AG09319 (cell line): ENCODE results near the gene GPR17.

Source experiments
- DNase-seq: peaks from one replicate; pipeline ENCODE4 v3.0.0-alpha.2; 2010; ENCODE audit warnings: low read depth; ENCODE audit errors: extremely low read depth
- TF ChIP-seq, protein P1 (sequence below): IDR thresholded peaks from 2 replicates; pipeline ENCODE4 v1.5.1; 2011; ENCODE audit warnings: low read depth, mild to moderate bottlenecking, inconsistent platforms, low read length, moderate library complexity

Gene GPR17

GRCh38 chr2:127655209-127656073 is 9.5 kb downstream of the GPR17 start:
- no peak for DNase-seq
- TF ChIP-seq, protein P1, sequence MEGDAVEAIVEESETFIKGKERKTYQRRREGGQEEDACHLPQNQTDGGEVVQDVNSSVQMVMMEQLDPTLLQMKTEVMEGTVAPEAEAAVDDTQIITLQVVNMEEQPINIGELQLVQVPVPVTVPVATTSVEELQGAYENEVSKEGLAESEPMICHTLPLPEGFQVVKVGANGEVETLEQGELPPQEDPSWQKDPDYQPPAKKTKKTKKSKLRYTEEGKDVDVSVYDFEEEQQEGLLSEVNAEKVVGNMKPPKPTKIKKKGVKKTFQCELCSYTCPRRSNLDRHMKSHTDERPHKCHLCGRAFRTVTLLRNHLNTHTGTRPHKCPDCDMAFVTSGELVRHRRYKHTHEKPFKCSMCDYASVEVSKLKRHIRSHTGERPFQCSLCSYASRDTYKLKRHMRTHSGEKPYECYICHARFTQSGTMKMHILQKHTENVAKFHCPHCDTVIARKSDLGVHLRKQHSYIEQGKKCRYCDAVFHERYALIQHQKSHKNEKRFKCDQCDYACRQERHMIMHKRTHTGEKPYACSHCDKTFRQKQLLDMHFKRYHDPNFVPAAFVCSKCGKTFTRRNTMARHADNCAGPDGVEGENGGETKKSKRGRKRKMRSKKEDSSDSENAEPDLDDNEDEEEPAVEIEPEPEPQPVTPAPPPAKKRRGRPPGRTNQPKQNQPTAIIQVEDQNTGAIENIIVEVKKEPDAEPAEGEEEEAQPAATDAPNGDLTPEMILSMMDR, result no peak

DNA sequence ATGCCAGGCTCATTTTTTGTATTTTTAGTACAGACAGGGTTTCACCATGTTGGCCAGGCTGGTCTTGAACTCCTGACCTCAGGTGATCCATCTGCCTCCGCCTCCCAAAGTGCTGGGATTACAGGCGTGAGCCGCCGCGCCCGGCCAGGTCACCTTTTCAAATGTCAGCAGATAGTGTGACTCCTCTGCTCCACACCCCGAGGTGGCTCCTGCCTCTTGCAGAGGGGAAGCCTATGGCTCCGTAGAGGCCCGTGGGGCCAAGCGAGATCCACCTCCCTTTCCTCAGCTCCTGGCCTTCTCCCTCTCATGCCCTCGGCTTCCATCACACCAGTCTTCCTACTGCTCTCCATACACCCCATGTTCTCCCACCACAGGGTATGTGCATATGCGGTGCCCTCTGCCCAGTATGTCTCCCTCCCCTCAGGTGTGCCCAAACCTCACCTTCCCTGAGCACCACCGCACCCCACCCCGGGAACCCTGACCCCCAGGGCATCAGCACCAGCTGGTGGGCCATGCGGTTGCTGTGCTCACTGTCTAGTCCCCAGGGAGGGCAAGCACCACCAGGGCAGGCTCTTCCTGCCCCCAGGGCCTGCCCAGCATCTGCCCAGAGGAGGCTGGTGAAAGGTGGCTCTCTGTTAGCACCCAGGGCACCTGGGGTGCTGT is 10.7 kb downstream of the GPR17 start:
- no peak for DNase-seq
- TF ChIP-seq, protein P1, result no peak

GRCh38 chr2:127657232-127657595 is 11.3 kb downstream of the GPR17 start:
- DNase-seq, result no peak
- TF ChIP-seq, protein P1, result no peak

DNA sequence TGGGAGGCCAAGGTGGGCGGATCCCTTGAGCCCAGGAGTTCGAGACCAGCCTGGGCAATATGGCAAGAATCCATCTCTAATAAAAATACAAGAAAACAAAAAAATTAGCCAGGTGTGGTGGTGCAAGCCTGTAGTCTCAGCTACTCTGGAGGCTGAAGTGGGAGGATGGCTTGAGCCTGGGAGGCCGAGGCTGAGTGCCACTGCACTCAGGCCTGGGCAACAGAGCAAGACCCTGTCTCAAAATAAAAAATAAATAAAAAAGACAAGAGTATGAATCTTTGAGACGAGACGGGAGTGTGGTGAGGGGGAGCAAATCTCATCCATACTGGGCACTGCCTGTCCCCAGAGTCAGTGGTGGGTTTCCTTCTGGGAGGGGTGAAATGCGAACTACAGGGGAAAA is 12.2 kb downstream of the GPR17 start:
- DNase-seq, result no peak
- TF ChIP-seq, protein P1, result no peak

- TF ChIP-seq, protein P1, result no peak
- no peak for DNase-seq
Measured at GRCh38 chr2:127658641-127659407, 12.9 kb downstream of the GPR17 start.

DNA sequence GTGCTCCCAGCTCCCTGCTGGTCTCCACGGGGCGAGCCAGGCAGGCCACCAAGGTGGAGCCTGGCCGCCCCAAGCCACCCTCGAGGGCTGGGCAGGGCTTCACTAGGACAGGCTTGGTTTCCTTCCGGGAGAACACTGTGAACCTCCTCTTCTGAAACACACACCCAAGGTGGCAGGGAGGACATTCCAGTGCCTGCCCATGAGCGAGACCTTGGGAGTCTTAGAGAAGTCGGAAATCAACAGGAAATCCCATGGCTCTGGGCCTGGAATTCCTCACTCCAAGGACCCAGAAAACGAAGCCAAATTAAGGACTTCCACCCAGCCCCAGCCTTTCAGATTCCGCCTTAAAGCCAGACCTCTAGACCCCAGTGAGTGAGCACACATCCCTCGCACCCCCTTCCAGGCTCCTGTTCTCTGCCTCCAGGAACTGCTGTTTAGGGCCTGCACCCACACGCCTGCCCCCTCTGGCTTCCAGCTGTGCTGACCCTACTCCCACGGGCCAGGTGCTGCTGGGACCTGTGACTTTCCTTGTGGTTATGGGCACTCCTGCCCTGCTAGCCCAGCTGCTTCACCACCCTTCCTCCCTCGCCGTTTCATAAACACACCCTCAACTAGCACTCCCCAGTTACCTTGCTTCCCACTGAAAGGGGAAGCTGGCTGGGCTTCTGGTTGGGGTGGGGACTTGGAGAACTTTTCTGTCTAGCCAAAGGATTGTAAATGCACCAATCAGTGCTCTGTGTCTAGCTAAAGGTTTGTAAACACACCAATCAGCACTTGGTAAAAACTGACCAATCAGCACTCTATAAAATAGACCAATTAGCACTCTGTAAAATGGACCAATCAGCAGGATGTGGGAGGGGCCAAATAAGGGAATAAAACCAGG is 13.7 kb downstream of the GPR17 start:
- DNase-seq, result no peak
- TF ChIP-seq, protein P1, result no peak
